GM23248 (cell line): Measurements from ENCODE around the gene HEBP1. TPM values are rescaled to one million over a fixed set of nuclear protein-coding genes. Genes with fewer than 3 reads are reported as not detected.
A peak's percentile ranks its signal among the peaks of the same experiment; 100 is the strongest.

Experiments
- DNase-seq: peaks from one replicate; pipeline ENCODE4 v3.0.0-alpha.2; 2015
- H2AFZ ChIP-seq: fragments of 200-600 bp; sonication (generic); 2 replicates; pipeline ENCODE4 v1.6.1; 2016; ENCODE audit warnings: antibody characterized with exemption
- H3F3A ChIP-seq: fragments of 200-600 bp; sonication (generic); 2 replicates; pipeline ENCODE4 v1.6.1; 2016; ENCODE audit warnings: mild to moderate bottlenecking, antibody characterized with exemption, mixed run types; ENCODE audit not compliant: insufficient read depth
- H3K27ac ChIP-seq: fragments of 200-600 bp; sonication (generic); 2 replicates; pipeline ENCODE4 v1.5.1; 2016; ENCODE audit warnings: mild to moderate bottlenecking
- H3K27me3 ChIP-seq: fragments of 200-600 bp; sonication (generic); replicated peaks from 2 replicates; pipeline ENCODE4 v1.6.1; 2016; ENCODE audit warnings: mild to moderate bottlenecking; ENCODE audit not compliant: insufficient read depth
- H3K36me3 ChIP-seq: fragments of 200-600 bp; sonication (generic); 2 replicates; pipeline ENCODE4 v1.6.1; 2016; ENCODE audit warnings: low read depth, mild to moderate bottlenecking
- H3K4me1 ChIP-seq: fragments of 200-600 bp; sonication (generic); 2 replicates; pipeline ENCODE4 v1.6.1; 2016; ENCODE audit warnings: mild to moderate bottlenecking; ENCODE audit not compliant: insufficient read depth
- H3K4me2 ChIP-seq: fragments of 200-600 bp; sonication (generic); one replicate; pipeline ENCODE4 v1.6.1; 2016; ENCODE audit warnings: mild to moderate bottlenecking; ENCODE audit not compliant: unreplicated experiment
- H3K4me3 ChIP-seq: fragments of 200-600 bp; sonication (generic); 2 replicates; pipeline ENCODE4 v1.5.1; 2016; ENCODE audit warnings: mild to moderate bottlenecking
- H3K79me2 ChIP-seq: fragments of 200-600 bp; sonication (generic); 2 replicates; pipeline ENCODE4 v1.6.1; 2016; ENCODE audit warnings: mild to moderate bottlenecking; ENCODE audit not compliant: insufficient read depth
- H3K9ac ChIP-seq: fragments of 200-600 bp; sonication (generic); 2 replicates; pipeline ENCODE4 v1.6.1; 2016; ENCODE audit warnings: mild to moderate bottlenecking
- H3K9me2 ChIP-seq: fragments of 200-600 bp; sonication (generic); 2 replicates; pipeline ENCODE4 v1.6.1; 2016; ENCODE audit warnings: mixed run types, mild to moderate bottlenecking, moderate library complexity; ENCODE audit not compliant: insufficient read depth
- H3K9me3 ChIP-seq: fragments of 200-600 bp; sonication (generic); one replicate; pipeline ENCODE4 v1.6.1; 2017; ENCODE audit warnings: low read depth
- H4K20me1 ChIP-seq: fragments of 200-600 bp; sonication (generic); 2 replicates; pipeline ENCODE4 v1.6.0; 2016; ENCODE audit not compliant: insufficient read depth
- EZH2 ChIP-seq: fragments of 200-600 bp; sonication (generic); IDR thresholded peaks from 2 replicates; pipeline ENCODE4 v1.6.1; 2018; ENCODE audit warnings: antibody characterized with exemption, mild to moderate bottlenecking; ENCODE audit not compliant: insufficient read depth, poor library complexity, severe bottlenecking
- EZH2phosphoT487 ChIP-seq: fragments of 200-600 bp; sonication (generic); IDR thresholded peaks from 2 replicates; pipeline ENCODE4 v1.6.1; 2018; ENCODE audit warnings: antibody characterized with exemption, moderate library complexity, mild to moderate bottlenecking, low read depth; ENCODE audit not compliant: insufficient read depth
- WGBS, 2 experiments: methylation state at CpG; one replicate each; pipeline ENCODE4 v1.1.6; 2015 to 2017; ENCODE audit warnings: low lambda C conversion rate in 2 of 2, low coverage in 1 of 2; ENCODE audit errors: missing lambda C conversion rate in 2 of 2; 5-methylcytosine and 5-hydroxymethylcytosine counted together
- in situ Hi-C: fragments of 300-500 bp; cut with MboI; formaldehyde crosslinking; loops from 2 replicates; pipeline ENCODE4 v1.15.0; 2020
- polyA plus RNA-seq: library from polyadenylated mRNA; unstranded; fragments of >200 nt; fragmentation: Nextera tagmentation; extraction: Ambion mirVana; gene quantifications from 2 replicates; pipeline ENCODE4 v1.2.1, GENCODE V29; 2016
- total RNA-seq: library from RNA; depleted of rRNA; stranded (reverse); fragments of >200 nt; shearing (Covaris generic); gene quantifications from 2 replicates; pipeline ENCODE4 v1.2.3, GENCODE V29; 2014

The HEBP1 gene
- total and polyA plus RNA-seq, 2 experiments from 2014 or later = 17.4 to 83.0 TPM

DNA sequence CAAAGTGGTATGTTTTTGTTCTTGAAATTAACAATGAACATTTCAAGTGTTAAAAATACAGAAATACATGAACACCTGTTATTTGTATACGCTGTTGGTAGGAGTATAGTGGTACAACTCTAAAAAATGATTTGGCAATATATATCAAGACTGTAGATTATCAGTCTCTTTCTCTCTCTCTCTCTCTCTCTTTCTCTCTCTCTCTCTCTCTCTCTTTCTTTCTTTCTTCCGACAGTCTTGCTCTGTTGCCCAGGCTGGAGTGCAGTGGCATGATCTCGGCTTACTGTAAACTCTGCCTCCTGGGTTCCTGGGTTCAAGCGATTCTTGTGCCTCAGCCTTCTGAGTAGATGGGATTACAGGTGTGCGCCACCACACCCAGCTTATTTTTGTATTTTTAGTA is 12.6 kb downstream of the HEBP1 start:
- Histone ChIP-seq H2AFZ (no peak overlapping the region), H3K4me3 (no peak overlapping the region), H3K27me3 (no peaks in the 10 kb centered on the region), H3K9me3 (no peaks in the 10 kb centered on the region), H3K27ac (no peak overlapping the region), H3K4me2 (no peak overlapping the region), H3K36me3 (peaks cover 33% of the 10 kb centered on the region), H3K9me2 (no peaks in the 10 kb centered on the region), H4K20me1 (no peaks in the 10 kb centered on the region), H3K4me1 (peaks cover 7% of the 10 kb centered on the region), H3F3A (peaks cover 18% of the 10 kb centered on the region), H3K9ac (no peak overlapping the region), H3K79me2 (peaks cover 16% of the 10 kb centered on the region)
- 85 to 88% methylated on average over 5 of the region's 5 CpGs for WGBS, 2 experiments
- in situ Hi-C loops = loop anchor here (10.0 kb wide), 1 partner anchor 193 kb away; no protein-coding TSS in a partner anchor
- DNase-seq = no peak
- TF ChIP-seq EZH2 = no peak
- TF ChIP-seq EZH2phosphoT487 = no peak

DNA sequence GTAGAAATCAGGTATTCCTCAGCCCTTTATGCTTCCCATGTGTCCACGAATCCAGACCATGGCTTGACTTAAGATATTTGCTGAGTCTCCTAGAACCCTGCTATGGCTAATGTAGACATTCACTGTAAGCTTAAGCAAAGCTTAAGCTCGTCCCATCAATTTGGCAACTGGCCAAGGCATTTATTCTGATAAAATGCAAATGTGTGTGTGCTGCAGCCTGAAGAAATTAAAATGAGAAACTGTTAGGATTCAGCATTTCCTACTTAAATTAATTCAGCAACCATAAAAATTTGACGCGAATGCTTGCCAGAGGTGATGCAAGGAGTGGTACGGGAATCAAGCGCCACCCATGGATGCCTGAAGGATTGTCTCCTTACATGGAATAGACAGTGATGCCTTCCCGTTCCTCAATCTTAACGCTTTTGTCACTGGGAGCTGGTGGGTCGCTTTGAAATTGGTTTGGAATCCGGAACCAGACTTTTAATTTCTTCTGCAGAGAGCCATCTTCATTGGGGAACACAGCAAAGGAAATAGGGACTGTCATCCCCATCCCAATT is 13.2 kb downstream of the HEBP1 start:
- peaks cover 18% of the 10 kb centered on the region for H3F3A ChIP-seq
- H3K79me2 ChIP-seq = peaks cover 12% of the 10 kb centered on the region
- H4K20me1 ChIP-seq = no peaks in the 10 kb centered on the region
- H3K9me2 ChIP-seq = no peaks in the 10 kb centered on the region
- H3K36me3 ChIP-seq = peaks cover 33% of the 10 kb centered on the region
- in situ Hi-C loops = loop anchor here (10.0 kb wide), 1 partner anchor 192 kb away; no protein-coding TSS in a partner anchor
- peaks cover 2% of the 10 kb centered on the region for H3K4me1 ChIP-seq
- no peak for TF ChIP-seq EZH2phosphoT487
- no peak for TF ChIP-seq EZH2
- no peak overlapping the region for H3K4me3 ChIP-seq
- no peaks in the 10 kb centered on the region for H3K27me3 ChIP-seq
- no peak for DNase-seq
- H3K4me2 ChIP-seq = no peak overlapping the region
- H3K27ac ChIP-seq = no peak overlapping the region
- 59 to 63% methylated on average over 10 of the region's 10 CpGs for WGBS, 2 experiments
- no peak overlapping the region for H3K9ac ChIP-seq
- no peaks in the 10 kb centered on the region for H3K9me3 ChIP-seq
- no peak overlapping the region for H2AFZ ChIP-seq

DNA sequence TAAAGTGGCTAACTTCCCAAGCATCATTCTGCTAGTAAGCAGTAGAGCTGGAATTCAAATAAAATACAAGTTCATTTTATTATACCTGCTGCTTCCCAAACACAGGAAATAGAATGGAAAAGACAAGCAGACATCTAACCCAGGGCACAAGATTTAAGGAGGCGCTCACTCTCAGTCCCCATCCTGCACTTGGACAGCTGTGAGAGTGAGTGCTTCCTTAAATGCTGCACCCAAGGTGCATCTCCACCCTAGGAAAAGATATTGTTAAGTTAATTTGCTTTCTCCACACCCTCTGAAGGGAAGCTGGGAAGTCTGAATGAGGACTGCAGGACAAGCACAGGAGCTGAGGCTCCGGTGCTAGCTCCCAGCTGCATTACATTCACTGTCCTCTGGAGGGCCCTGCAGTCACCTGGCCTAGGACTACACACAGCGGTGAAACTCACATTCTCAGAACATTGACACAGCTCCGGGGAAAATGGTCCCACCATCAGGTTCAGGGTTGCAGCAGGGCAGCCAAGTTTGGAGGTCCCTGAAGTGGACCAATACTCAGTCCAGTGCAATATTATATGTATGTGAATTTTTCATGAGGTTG is 14.2 kb downstream of the HEBP1 start:
- Histone ChIP-seq H3K9ac (no peak overlapping the region), H3F3A (peaks cover 18% of the 10 kb centered on the region), H3K27ac (no peak overlapping the region), H3K4me1 (peaks cover under 1% of the 10 kb centered on the region), H3K4me3 (no peak overlapping the region), H3K27me3 (no peaks in the 10 kb centered on the region), H3K4me2 (no peak overlapping the region), H2AFZ (no peak overlapping the region), H3K9me2 (no peaks in the 10 kb centered on the region), H3K9me3 (no peaks in the 10 kb centered on the region), H3K79me2 (peaks cover 3% of the 10 kb centered on the region; the same call in 1 of the 2 replicates), H3K36me3 (peaks cover 33% of the 10 kb centered on the region), H4K20me1 (no peaks in the 10 kb centered on the region)
- in situ Hi-C loops = loop anchor here (10.0 kb wide), 1 partner anchor 191 kb away; no protein-coding TSS in a partner anchor
- 87 to 94% methylated on average over 4 of the region's 4 CpGs for WGBS, 2 experiments
- TF ChIP-seq EZH2 = no peak
- TF ChIP-seq EZH2phosphoT487 = no peak
- peak; percentile 58 for DNase-seq

- in situ Hi-C loops = loop anchor here (10.0 kb wide), 1 partner anchor 189 kb away; no protein-coding TSS in a partner anchor
- DNase-seq = no peak
- H3K4me3 ChIP-seq = no peak overlapping the region
These were observed 15.9 kb downstream of the HEBP1 start for GRCh38 chr12:12984149-12984548.

More at GRCh38 chr12:12984149-12984548, 15.9 kb downstream of the HEBP1 start:
- H3K27me3 ChIP-seq = no peaks in the 10 kb centered on the region
- H3K4me1 ChIP-seq = peaks cover 16% of the 10 kb centered on the region
- WGBS, 2 experiments = 83 to 88% methylated on average over 5 of the region's 5 CpGs
- H3K27ac ChIP-seq = 0 out of 2 replicates have a peak overlapping the region, but pooled peaks have one; percentile 3
- no peaks in the 10 kb centered on the region for H3K9me2 ChIP-seq
- H4K20me1 ChIP-seq = no peaks in the 10 kb centered on the region
- H3F3A ChIP-seq = peaks cover 34% of the 10 kb centered on the region
- H3K9ac ChIP-seq = no peak overlapping the region
- no peak overlapping the region for H3K4me2 ChIP-seq
- TF ChIP-seq EZH2 (no peak), EZH2phosphoT487 (no peak)
- no peak overlapping the region for H2AFZ ChIP-seq
- H3K9me3 ChIP-seq = no peaks in the 10 kb centered on the region
- no peaks in the 10 kb centered on the region for H3K79me2 ChIP-seq
- H3K36me3 ChIP-seq = peaks cover 33% of the 10 kb centered on the region
